Parathyroid adenoma (tissue), 2 donors: ENCODE measurements around the gene AGPAT2.
A peak's percentile ranks its signal among the peaks of the same experiment; 100 is the strongest.

Source experiments
- H2AFZ ChIP-seq: fragments of 300-600 bp; sonication (generic); one replicate; pipeline ENCODE4 v1.7.0; 2017; ENCODE audit warnings: antibody characterized with exemption, mild to moderate bottlenecking
- H3K27ac ChIP-seq: fragments of 300-600 bp; sonication (generic); one replicate; pipeline ENCODE4 v1.7.0; 2017
- H3K27me3 ChIP-seq: fragments of 300-600 bp; sonication (generic); one replicate; pipeline ENCODE4 v1.7.0; 2017; ENCODE audit warnings: low read length; ENCODE audit not compliant: control insufficient read depth, insufficient read depth
- H3K36me3 ChIP-seq: fragments of 300-600 bp; sonication (generic); one replicate; pipeline ENCODE4 v1.7.0; 2017; ENCODE audit warnings: low read length; ENCODE audit not compliant: control insufficient read depth, insufficient read depth
- H3K4me1 ChIP-seq: fragments of 300-600 bp; sonication (generic); one replicate; pipeline ENCODE4 v1.7.0; 2017; ENCODE audit warnings: control low read depth
- H3K4me2 ChIP-seq: fragments of 300-600 bp; sonication (generic); one replicate; pipeline ENCODE4 v1.7.0; 2017; ENCODE audit warnings: low read length
- H3K4me3 ChIP-seq: fragments of 300-600 bp; sonication (generic); one replicate; pipeline ENCODE4 v1.7.0; 2017; ENCODE audit warnings: low read depth, low read length
- H3K79me2 ChIP-seq: fragments of 300-600 bp; sonication (generic); one replicate; pipeline ENCODE4 v1.7.0; 2017; ENCODE audit warnings: control low read depth
- H3K9ac ChIP-seq: fragments of 300-600 bp; sonication (generic); one replicate; pipeline ENCODE4 v1.7.0; 2017; ENCODE audit warnings: mild to moderate bottlenecking
- H3K9me3 ChIP-seq: fragments of 300-600 bp; sonication (generic); one replicate; pipeline ENCODE4 v1.7.0; 2017; ENCODE audit warnings: low read length; ENCODE audit not compliant: control insufficient read depth
- TF ChIP-seq, protein P1 (sequence below): fragments of 300-600 bp; sonication (generic); IDR thresholded peaks from one replicate; pipeline ENCODE4 v1.7.0; 2017; ENCODE audit warnings: antibody characterized with exemption, mild to moderate bottlenecking
- donor health status: primary hyperparathyroidism.

AGPAT2 gene

DNA sequence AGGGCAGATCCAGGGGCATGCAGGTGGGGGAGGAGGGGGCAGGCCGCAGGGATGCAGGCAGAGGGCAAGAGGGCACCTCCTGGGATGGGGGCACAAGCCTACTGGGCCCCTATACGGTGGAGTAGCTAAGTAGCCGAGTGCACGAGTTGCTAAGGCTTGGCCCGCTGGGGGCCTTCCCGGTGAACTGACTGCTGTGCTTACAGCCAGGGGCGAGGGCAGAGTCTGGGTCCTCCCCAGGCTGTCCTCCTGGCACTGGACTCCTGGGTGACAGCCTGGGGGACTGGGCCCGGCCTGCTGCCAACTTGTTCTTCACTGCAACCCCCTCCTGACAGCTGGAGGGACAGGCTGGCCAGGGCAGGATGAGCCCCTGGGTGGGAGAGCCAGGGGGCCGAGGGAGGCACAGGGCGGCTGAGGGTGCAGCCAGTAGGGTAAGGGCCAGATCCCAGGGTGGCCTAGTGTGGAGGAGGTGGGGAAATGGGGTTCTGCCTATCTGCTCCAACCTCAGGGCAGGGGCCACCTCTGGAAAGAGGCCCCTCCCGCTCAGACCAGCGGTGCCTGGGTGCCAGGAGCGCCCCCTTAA is 26.2 kb downstream of the AGPAT2 start:
- H3K79me2 ChIP-seq: no peaks in the 10 kb centered on the region
- H3K36me3 ChIP-seq: no peaks in the 10 kb centered on the region
- H3K27me3 ChIP-seq: no peaks in the 10 kb centered on the region
- TF ChIP-seq, protein P1, sequence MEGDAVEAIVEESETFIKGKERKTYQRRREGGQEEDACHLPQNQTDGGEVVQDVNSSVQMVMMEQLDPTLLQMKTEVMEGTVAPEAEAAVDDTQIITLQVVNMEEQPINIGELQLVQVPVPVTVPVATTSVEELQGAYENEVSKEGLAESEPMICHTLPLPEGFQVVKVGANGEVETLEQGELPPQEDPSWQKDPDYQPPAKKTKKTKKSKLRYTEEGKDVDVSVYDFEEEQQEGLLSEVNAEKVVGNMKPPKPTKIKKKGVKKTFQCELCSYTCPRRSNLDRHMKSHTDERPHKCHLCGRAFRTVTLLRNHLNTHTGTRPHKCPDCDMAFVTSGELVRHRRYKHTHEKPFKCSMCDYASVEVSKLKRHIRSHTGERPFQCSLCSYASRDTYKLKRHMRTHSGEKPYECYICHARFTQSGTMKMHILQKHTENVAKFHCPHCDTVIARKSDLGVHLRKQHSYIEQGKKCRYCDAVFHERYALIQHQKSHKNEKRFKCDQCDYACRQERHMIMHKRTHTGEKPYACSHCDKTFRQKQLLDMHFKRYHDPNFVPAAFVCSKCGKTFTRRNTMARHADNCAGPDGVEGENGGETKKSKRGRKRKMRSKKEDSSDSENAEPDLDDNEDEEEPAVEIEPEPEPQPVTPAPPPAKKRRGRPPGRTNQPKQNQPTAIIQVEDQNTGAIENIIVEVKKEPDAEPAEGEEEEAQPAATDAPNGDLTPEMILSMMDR: no peak
- no peak overlapping the region for H3K4me2 ChIP-seq
- H3K4me3 ChIP-seq: no peak overlapping the region
- H3K9me3 ChIP-seq: no peaks in the 10 kb centered on the region
- H3K27ac ChIP-seq: no peak overlapping the region
- H3K4me1 ChIP-seq: no peaks in the 10 kb centered on the region
- no peak overlapping the region for H2AFZ ChIP-seq
- no peak overlapping the region for H3K9ac ChIP-seq

DNA sequence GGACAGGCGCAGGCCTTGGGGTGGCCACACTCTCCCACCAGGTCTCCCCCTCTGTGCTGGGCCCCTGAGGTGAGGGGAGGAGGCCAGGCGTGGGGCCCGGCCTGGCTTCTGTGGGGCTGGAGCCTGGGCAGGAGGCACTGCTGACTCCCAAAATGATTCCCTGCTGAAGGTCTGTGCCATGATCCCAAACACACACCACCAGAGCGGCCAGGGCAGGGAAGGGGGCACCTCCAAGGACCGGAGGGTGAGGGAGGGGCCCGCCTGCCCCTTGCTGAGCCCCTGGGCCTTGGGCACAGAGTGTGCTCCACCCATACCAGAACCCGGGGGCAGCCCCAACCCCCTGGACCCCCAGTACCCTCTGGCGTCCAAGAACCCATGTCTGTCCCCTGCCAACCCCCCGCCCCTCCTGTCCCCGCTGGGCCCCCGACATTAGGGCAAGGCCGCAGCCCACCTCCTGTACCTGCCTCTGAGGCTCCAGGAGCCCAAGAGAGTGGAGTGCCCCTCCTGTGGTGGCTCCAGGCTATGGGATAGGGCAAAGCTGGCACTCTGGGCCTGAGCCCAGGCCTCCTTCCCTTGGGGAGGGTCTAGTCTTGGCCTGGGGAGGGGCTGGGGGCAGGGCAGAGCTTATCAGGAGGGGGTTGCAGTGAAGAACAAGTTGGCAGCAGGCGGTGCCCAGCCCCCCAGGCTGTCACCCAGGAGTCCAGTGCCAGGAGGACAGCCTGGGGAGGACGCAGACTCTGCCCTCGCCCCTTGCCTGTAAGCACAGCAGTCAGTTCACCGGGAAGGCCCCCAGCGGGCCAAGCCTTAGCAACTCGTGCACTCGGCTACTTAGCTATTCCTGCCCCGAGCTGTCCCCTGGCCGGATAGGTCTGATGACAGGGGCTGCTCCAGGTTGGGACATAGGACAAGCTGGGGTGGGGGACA is 27.1 kb downstream of the AGPAT2 start:
- TF ChIP-seq, protein P1: no peak

DNA sequence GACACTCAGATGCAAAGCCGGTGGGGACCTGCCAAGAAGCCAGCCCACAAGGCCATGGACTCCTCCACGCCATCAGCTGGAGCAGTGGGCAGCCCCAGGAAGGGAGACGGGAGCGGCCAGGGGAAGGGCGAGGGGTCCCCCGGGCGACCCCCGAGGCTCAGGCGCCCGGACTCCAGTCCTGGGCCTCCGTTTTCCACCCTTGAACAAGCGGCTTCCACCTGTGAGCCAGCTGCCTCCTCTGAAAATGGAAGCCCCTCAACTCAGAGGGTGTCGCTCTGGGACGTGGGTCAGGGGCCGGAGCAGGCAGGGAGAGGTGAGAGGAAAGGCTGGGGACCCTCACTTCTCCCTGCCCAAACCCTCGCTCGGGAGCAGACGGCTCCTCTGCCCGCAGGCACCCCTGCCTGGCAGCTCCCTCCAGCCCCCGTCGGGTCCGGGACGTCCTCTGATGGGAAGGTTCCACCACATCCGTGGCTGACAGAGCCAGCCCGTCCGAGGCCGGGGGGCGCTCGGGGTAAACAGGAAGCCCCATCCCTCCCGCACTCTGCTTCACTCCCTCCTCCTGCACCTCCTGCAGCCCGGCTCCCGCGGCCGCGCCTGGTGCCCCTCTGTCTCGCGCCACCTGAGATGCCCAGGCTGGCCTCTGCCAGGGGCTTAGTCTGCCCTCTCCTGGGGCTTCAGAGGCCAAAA is 28.3 kb downstream of the AGPAT2 start:
- Histone ChIP-seq H3K79me2 (no peaks in the 10 kb centered on the region), H3K36me3 (no peaks in the 10 kb centered on the region), H3K9ac (no peak overlapping the region), H3K4me1 (no peaks in the 10 kb centered on the region), H3K27ac (peak overlapping the region; percentile 39), H3K27me3 (no peaks in the 10 kb centered on the region), H2AFZ (no peak overlapping the region), H3K4me3 (peak overlapping the region; percentile 5), H3K4me2 (no peak overlapping the region), H3K9me3 (no peaks in the 10 kb centered on the region)
- TF ChIP-seq, protein P1: no peak

More for the DNA sequence above, 27.1 kb downstream of the AGPAT2 start:
- no peak overlapping the region for H3K9ac ChIP-seq
- H3K4me3 ChIP-seq: no peak overlapping the region
- H3K9me3 ChIP-seq: no peaks in the 10 kb centered on the region
- peak overlapping the region; percentile 39 for H3K27ac ChIP-seq
- H3K4me2 ChIP-seq: no peak overlapping the region
- H3K4me1 ChIP-seq: no peaks in the 10 kb centered on the region
- H3K36me3 ChIP-seq: no peaks in the 10 kb centered on the region
- H2AFZ ChIP-seq: no peak overlapping the region
- H3K79me2 ChIP-seq: no peaks in the 10 kb centered on the region
- no peaks in the 10 kb centered on the region for H3K27me3 ChIP-seq

DNA sequence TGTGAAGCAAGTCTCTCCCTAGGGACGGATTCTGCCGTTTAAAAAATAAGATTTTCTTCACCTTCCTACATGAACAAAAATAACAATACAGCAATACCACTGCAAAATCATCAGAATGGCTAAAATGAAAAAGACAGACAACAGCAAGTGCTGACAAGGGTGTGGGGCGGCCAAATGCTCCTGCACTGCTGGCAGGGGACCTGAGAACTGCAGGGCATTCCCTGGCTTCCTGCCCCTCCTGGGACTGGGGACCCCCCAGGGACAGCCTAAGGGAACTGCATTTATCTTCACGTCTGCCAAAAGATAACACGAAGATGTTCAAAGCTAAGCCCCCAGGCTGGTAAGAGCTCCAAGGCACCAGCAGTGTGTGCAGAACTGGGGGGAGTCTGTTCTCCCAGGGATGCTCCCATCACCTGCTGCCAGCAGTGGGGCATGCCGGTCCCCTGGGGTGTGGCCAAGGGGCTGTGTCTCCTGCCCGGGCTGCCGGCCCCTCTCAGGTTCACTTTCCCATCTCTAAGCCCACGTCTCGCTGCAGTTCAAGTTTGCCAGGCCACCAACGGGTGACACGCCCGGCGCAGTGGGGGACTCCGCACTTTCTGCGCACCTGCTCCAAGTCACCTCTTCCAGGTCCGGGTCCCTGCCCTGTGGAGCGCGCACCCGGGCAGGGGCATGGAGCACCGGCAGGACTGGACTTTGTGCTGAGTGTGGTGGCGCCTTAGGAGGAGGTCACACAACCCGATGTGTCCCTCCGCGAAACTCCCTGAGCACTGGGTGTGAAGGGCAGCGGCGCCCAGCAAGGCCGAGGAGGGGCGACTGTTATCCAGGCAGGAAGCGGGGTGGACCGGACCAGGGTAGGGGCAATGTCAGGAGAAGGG is 29.0 kb downstream of the AGPAT2 start:
- Histone ChIP-seq H3K27ac (peak overlapping the region; percentile 64), H3K4me1 (no peaks in the 10 kb centered on the region), H2AFZ (no peak overlapping the region), H3K4me3 (no peak overlapping the region), H3K27me3 (no peaks in the 10 kb centered on the region), H3K9me3 (no peaks in the 10 kb centered on the region), H3K36me3 (no peaks in the 10 kb centered on the region), H3K9ac (no peak overlapping the region), H3K4me2 (peak overlapping the region; percentile 35), H3K79me2 (no peaks in the 10 kb centered on the region)
- TF ChIP-seq, protein P1: no peak
